ENCODE measurements around the gene PRKCA. TPM values are rescaled to one million over a fixed set of nuclear protein-coding genes. Genes with fewer than 3 reads are reported as not detected.

The PRKCA gene
- total RNA-seq, 1 experiment from 2014 or later: 29.5 TPM

DNA sequence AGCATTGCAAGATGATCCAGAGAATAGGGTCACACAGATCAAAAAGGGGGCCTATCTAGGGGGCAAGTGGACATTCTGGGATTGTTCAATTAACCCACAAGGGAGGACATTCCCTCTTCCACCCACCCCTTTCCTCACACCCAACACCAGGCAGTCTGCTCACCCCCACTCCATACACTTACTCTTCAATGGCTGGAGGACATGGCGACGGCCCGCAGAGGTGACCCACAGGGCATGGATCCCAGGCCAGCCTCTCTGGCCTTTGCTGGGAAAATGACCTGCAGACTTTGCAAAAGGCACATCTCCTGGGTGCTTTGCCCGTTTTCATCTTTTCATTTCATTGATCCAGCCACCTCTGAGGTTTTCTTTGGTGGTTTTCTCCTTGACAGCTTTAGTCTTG lies 530.8 kb downstream of the PRKCA start:
- TF ChIP-seq KAT7 (CRISPR knock-in tag; IDR thresholded peaks at IDR 0.05; ENCODE audit: borderline replicate concordance) (no peak), ZNF671 (CRISPR knock-in tag; IDR thresholded peaks at IDR 0.05) (no peak), SP1 (CRISPR knock-in tag; conservative IDR thresholded peaks at IDR 0.05) (no peak), AFF4 (CRISPR knock-in tag; IDR thresholded peaks at IDR 0.05; ENCODE audit: borderline replicate concordance) (no peak), NFYB (CRISPR knock-in tag; conservative IDR thresholded peaks at IDR 0.05; ENCODE audit: low read depth) (no peak), FOXP4 (CRISPR knock-in tag; IDR thresholded peaks at IDR 0.05) (no peak), ELF4 (CRISPR knock-in tag; IDR thresholded peaks at IDR 0.05; ENCODE audit: low read depth) (no peak), HMGA2 (CRISPR knock-in tag; IDR thresholded peaks at IDR 0.05) (no peak), FOXP1 (CRISPR knock-in tag; IDR thresholded peaks at IDR 0.05; ENCODE audit: borderline replicate concordance) (no peak)
- TF ChIP-seq, protein P1, sequence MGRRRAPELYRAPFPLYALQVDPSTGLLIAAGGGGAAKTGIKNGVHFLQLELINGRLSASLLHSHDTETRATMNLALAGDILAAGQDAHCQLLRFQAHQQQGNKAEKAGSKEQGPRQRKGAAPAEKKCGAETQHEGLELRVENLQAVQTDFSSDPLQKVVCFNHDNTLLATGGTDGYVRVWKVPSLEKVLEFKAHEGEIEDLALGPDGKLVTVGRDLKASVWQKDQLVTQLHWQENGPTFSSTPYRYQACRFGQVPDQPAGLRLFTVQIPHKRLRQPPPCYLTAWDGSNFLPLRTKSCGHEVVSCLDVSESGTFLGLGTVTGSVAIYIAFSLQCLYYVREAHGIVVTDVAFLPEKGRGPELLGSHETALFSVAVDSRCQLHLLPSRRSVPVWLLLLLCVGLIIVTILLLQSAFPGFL (CRISPR knock-in tag; IDR thresholded peaks at IDR 0.05; ENCODE audit: borderline replicate concordance): no peak
- TF ChIP-seq, protein P2, sequence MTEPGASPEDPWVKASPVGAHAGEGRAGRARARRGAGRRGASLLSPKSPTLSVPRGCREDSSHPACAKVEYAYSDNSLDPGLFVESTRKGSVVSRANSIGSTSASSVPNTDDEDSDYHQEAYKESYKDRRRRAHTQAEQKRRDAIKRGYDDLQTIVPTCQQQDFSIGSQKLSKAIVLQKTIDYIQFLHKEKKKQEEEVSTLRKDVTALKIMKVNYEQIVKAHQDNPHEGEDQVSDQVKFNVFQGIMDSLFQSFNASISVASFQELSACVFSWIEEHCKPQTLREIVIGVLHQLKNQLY (CRISPR knock-in tag; IDR thresholded peaks at IDR 0.05): no peak
- peaks cover 23% of the 10 kb centered on the region for H3K4me1 Mint-ChIP-seq
- H3K27ac Mint-ChIP-seq: no peak overlapping the region
- no peaks in the 10 kb centered on the region for H3K9me3 Mint-ChIP-seq
- ChIA-PET POLR2A (no interaction called here), CTCF (interaction anchor here (0.6 kb wide), 1 partner anchor 22 kb away, joined by 3 read pairs; no protein-coding TSS in a partner anchor)
- DNase-seq (ENCODE audit: low spot score) (no peak), ATAC-seq (no peak)
- H3K4me3 Mint-ChIP-seq: no peak overlapping the region
- H3K27me3 Mint-ChIP-seq (ENCODE audit: low read depth): peaks cover 33% of the 10 kb centered on the region
- no peaks in the 10 kb centered on the region for H3K36me3 Mint-ChIP-seq

- ChIA-PET CTCF (interaction anchor here (1.0 to 2.7 kb wide), 5 partner anchors 21 to 141 kb away, joined by 3 to 11 read pairs (median 5); no protein-coding TSS in a partner anchor), POLR2A (no interaction called here)
- ATAC-seq (no peak), DNase-seq (ENCODE audit: low spot score) (no peak)
- no peaks in the 10 kb centered on the region for H3K9me3 Mint-ChIP-seq
- no peaks in the 10 kb centered on the region for H3K36me3 Mint-ChIP-seq
- H3K4me1 Mint-ChIP-seq: peaks cover 17% of the 10 kb centered on the region
- no peak overlapping the region for H3K27ac Mint-ChIP-seq
- peaks cover 33% of the 10 kb centered on the region for H3K27me3 Mint-ChIP-seq (ENCODE audit: low read depth)
- H3K4me3 Mint-ChIP-seq: peak overlapping the region; percentile 59
- TF ChIP-seq CREM (CRISPR knock-in tag; IDR thresholded peaks at IDR 0.05): peak; percentile 24; the same call in 1 of the 2 replicates
- TF ChIP-seq ZNF532 (CRISPR knock-in tag; IDR thresholded peaks at IDR 0.05; ENCODE audit: borderline replicate concordance): no peak
- TF ChIP-seq NFATC4 (CRISPR knock-in tag; IDR thresholded peaks at IDR 0.05): no peak
- TF ChIP-seq, protein P3, sequence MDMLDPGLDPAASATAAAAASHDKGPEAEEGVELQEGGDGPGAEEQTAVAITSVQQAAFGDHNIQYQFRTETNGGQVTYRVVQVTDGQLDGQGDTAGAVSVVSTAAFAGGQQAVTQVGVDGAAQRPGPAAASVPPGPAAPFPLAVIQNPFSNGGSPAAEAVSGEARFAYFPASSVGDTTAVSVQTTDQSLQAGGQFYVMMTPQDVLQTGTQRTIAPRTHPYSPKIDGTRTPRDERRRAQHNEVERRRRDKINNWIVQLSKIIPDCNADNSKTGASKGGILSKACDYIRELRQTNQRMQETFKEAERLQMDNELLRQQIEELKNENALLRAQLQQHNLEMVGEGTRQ (CRISPR knock-in tag; IDR thresholded peaks at IDR 0.05): no peak
- TF ChIP-seq SMAD4 (CRISPR knock-in tag; IDR thresholded peaks at IDR 0.05): no peak
- no peak for TF ChIP-seq NFE2L1 (CRISPR knock-in tag; IDR thresholded peaks at IDR 0.05)
- TF ChIP-seq ZNF138 (CRISPR knock-in tag; conservative IDR thresholded peaks at IDR 0.05): no peak
- TF ChIP-seq ESRRA (CRISPR knock-in tag; IDR thresholded peaks at IDR 0.05; ENCODE audit: borderline replicate concordance): no peak
- TF ChIP-seq GTF2I (CRISPR knock-in tag; conservative IDR thresholded peaks at IDR 0.05): peak; percentile 60; the same call in 1 of the 2 replicates
- TF ChIP-seq, protein P4, sequence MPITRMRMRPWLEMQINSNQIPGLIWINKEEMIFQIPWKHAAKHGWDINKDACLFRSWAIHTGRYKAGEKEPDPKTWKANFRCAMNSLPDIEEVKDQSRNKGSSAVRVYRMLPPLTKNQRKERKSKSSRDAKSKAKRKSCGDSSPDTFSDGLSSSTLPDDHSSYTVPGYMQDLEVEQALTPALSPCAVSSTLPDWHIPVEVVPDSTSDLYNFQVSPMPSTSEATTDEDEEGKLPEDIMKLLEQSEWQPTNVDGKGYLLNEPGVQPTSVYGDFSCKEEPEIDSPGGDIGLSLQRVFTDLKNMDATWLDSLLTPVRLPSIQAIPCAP (CRISPR knock-in tag; IDR thresholded peaks at IDR 0.05): no peak
These were observed 532.1 kb downstream of the PRKCA start for GRCh38 chr17:66834426-66834918.

Data from WTC11 (cell line).